Measurements from ENCODE around the gene UBP1.

UBP1 gene

DNA sequence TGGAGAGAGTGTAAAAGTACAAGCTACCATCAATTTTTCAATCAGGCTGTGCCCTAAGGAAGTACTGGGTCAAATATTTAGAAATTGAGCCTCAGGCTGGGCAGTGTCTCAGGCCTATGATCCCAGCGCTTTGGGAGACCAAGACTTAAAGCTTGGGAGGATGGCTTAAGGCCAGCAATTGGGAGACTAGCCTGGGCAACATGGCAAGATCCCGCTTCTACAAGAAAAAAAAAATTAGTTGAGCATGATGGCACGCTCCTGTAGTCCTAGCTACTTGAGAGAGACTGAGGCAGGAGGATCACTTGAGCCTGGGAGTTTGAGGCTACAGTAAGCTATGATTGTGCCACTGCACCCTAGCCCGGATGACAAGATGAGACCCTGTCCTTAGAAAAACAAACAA lies 2.0 kb upstream of the UBP1 start:
- Histone ChIP-seq H3K27ac (ENCODE audit: low read depth, low read length, poor library complexity, severe bottlenecking) (peak overlapping the region; percentile 96), H3K4me3 (ENCODE audit: low read depth, low read length, poor library complexity, severe bottlenecking) (no peak overlapping the region), H3K36me3 (ENCODE audit: insufficient read depth, low read length) (no peaks in the 10 kb centered on the region), H2AFZ (ENCODE audit: low read length) (no peak overlapping the region), H3K4me2 (ENCODE audit: low read length) (no peak overlapping the region; the same call in 1 of the 2 replicates), H3K4me1 (ENCODE audit: insufficient read depth, low read length, severe bottlenecking) (peaks cover 24% of the 10 kb centered on the region), H4K20me1 (ENCODE audit: insufficient read depth, low read length) (no peaks in the 10 kb centered on the region), H3K9ac (ENCODE audit: low read length) (no peak overlapping the region), H3K9me3 (ENCODE audit: low read length) (no peaks in the 10 kb centered on the region), H3F3A (ENCODE audit: insufficient read depth, low read length) (no peaks in the 10 kb centered on the region), H3K79me2 (ENCODE audit: insufficient read depth, low read length) (peaks cover 25% of the 10 kb centered on the region), H3K27me3 (ENCODE audit: insufficient read depth, low read length) (no peaks in the 10 kb centered on the region), H3K9me2 (ENCODE audit: low read depth, low read length) (no peaks in the 10 kb centered on the region)
- TF ChIP-seq, protein P1, sequence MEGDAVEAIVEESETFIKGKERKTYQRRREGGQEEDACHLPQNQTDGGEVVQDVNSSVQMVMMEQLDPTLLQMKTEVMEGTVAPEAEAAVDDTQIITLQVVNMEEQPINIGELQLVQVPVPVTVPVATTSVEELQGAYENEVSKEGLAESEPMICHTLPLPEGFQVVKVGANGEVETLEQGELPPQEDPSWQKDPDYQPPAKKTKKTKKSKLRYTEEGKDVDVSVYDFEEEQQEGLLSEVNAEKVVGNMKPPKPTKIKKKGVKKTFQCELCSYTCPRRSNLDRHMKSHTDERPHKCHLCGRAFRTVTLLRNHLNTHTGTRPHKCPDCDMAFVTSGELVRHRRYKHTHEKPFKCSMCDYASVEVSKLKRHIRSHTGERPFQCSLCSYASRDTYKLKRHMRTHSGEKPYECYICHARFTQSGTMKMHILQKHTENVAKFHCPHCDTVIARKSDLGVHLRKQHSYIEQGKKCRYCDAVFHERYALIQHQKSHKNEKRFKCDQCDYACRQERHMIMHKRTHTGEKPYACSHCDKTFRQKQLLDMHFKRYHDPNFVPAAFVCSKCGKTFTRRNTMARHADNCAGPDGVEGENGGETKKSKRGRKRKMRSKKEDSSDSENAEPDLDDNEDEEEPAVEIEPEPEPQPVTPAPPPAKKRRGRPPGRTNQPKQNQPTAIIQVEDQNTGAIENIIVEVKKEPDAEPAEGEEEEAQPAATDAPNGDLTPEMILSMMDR (IDR thresholded peaks at IDR 0.05; ENCODE audit: low read length) = no peak
- TF ChIP-seq EZH2 (IDR thresholded peaks at IDR 0.05; ENCODE audit: borderline replicate concordance, low read length) = no peak

DNA sequence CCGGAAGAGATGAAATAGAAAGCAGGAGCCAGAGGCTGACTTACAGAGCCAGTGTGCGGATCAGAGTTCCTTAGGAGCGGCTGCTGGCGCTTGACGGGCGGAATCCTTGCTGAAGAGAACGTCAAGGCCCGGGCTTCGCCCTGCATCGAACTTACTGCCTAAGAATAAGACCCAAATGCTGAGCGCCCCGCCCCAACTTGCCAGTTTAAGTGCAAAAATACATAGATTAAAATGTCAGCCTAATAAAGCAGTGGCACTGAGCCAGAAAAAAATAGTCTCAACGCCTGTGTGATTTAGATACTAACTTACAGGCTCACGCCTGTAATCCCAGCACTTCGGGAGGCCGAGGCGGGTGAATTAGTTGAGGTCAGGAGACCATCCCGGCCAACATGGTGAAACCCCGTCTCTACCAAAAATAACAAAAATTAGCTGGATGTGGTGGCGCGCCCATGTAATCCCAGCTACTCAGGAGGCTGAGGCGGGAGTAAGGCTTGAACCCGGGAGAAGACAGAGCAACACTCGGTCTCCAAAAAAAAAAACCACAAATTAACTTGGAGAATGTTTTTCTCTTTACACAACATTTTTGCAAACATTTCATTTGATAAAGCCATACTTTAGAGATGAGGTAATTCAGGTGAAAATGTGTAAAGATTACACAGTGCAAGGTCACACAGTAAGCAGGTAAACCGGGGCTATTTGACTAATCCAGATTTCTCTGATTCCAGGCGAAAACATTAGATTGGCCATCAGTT lies 1.2 kb upstream of the UBP1 start:
- Histone ChIP-seq H3K27me3 (ENCODE audit: insufficient read depth, low read length) (no peaks in the 10 kb centered on the region), H3K4me3 (ENCODE audit: low read depth, low read length, poor library complexity, severe bottlenecking) (peak overlapping the region; percentile 80), H2AFZ (ENCODE audit: low read length) (no peak overlapping the region), H3K4me1 (ENCODE audit: insufficient read depth, low read length, severe bottlenecking) (peaks cover 32% of the 10 kb centered on the region), H3K9me2 (ENCODE audit: low read depth, low read length) (no peaks in the 10 kb centered on the region), H3K9ac (ENCODE audit: low read length) (peak overlapping the region; percentile 80), H4K20me1 (ENCODE audit: insufficient read depth, low read length) (no peaks in the 10 kb centered on the region), H3K36me3 (ENCODE audit: insufficient read depth, low read length) (no peaks in the 10 kb centered on the region), H3F3A (ENCODE audit: insufficient read depth, low read length) (no peaks in the 10 kb centered on the region), H3K79me2 (ENCODE audit: insufficient read depth, low read length) (peaks cover 33% of the 10 kb centered on the region), H3K9me3 (ENCODE audit: low read length) (no peaks in the 10 kb centered on the region), H3K27ac (ENCODE audit: low read depth, low read length, poor library complexity, severe bottlenecking) (peak overlapping the region; percentile 96), H3K4me2 (ENCODE audit: low read length) (peak overlapping the region; percentile 65)
- no peak for TF ChIP-seq EZH2 (IDR thresholded peaks at IDR 0.05; ENCODE audit: borderline replicate concordance, low read length)
- TF ChIP-seq, protein P1 (IDR thresholded peaks at IDR 0.05; ENCODE audit: low read length) = no peak

DNA sequence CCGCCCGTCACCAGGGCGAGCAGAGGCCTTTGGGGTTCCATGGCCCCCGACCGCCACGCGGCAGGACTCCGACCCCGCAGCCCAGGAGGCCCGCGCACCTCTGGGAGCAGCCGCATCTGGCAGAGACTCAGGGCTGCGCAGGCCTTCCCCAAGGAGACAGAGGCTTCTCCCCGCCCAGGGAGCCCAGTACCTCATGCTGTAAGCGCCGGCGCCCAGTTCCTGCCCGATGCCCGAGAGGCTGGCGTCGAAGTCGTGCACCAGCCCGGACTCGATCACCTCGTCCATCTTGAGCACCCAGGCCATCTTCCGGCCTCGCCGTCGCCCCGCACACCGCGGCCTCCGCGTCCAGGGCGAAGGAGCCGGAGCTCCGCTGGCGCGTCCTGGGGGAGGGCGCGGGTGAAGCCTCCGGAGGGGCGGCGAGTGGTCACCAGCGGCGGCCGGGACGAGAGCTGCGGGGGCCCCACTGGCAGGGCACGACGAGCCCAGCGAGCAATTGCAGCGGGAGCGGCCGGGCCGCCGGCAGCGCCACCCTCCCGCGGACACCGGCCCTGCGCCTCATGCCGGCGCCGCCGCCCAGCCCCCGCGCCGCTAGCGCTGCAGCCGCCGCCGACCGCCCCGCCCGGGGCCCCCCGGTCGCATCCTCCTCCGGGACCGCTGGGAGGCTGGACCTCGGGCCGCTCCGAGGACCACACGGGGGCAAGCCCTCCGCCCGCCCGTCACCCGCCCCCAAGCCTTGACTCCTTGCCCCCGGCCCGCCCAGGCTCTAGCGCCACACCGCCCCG lies 468 bp downstream of the UBP1 start:
- H4K20me1 ChIP-seq (ENCODE audit: insufficient read depth, low read length) = no peaks in the 10 kb centered on the region
- H3K79me2 ChIP-seq (ENCODE audit: insufficient read depth, low read length) = peaks cover 50% of the 10 kb centered on the region
- peaks cover 44% of the 10 kb centered on the region for H3K4me1 ChIP-seq (ENCODE audit: insufficient read depth, low read length, severe bottlenecking)
- H2AFZ ChIP-seq (ENCODE audit: low read length) = no peak overlapping the region
- H3K36me3 ChIP-seq (ENCODE audit: insufficient read depth, low read length) = no peaks in the 10 kb centered on the region
- H3K9me3 ChIP-seq (ENCODE audit: low read length) = no peaks in the 10 kb centered on the region
- H3K27me3 ChIP-seq (ENCODE audit: insufficient read depth, low read length) = no peaks in the 10 kb centered on the region
- H3K4me3 ChIP-seq (ENCODE audit: low read depth, low read length, poor library complexity, severe bottlenecking) = peak overlapping the region; percentile 80
- no peaks in the 10 kb centered on the region for H3K9me2 ChIP-seq (ENCODE audit: low read depth, low read length)
- peak overlapping the region; percentile 96 for H3K4me2 ChIP-seq (ENCODE audit: low read length)
- H3K9ac ChIP-seq (ENCODE audit: low read length) = peak overlapping the region; percentile 79
- H3K27ac ChIP-seq (ENCODE audit: low read depth, low read length, poor library complexity, severe bottlenecking) = peak overlapping the region; percentile 29
- H3F3A ChIP-seq (ENCODE audit: insufficient read depth, low read length) = no peaks in the 10 kb centered on the region
- TF ChIP-seq, protein P1 (IDR thresholded peaks at IDR 0.05; ENCODE audit: low read length) = peak; percentile 22; the same call in 1 of the 2 replicates
- TF ChIP-seq EZH2 (IDR thresholded peaks at IDR 0.05; ENCODE audit: borderline replicate concordance, low read length) = no peak
